HL-60/S4 treated with phorbol 12-myristate 13-acetate at 8.2 ng/mL for 4 days and 3 days (cell line): ENCODE measurements around the gene ARHGEF4.
"Not testable (repeated sequence)": the region's sequence is repeated elsewhere in the genome, so short reads cannot be mapped to it uniquely, and the experiment has no call there.

Experiments
- in situ Hi-C: fragments of 300-500 bp; cut with MboI; formaldehyde crosslinking; loops from 2 replicates; pipeline ENCODE4 v1.15.0; 2022; ENCODE audit warnings: low sequenced_read_pairs

The ARHGEF4 gene

DNA sequence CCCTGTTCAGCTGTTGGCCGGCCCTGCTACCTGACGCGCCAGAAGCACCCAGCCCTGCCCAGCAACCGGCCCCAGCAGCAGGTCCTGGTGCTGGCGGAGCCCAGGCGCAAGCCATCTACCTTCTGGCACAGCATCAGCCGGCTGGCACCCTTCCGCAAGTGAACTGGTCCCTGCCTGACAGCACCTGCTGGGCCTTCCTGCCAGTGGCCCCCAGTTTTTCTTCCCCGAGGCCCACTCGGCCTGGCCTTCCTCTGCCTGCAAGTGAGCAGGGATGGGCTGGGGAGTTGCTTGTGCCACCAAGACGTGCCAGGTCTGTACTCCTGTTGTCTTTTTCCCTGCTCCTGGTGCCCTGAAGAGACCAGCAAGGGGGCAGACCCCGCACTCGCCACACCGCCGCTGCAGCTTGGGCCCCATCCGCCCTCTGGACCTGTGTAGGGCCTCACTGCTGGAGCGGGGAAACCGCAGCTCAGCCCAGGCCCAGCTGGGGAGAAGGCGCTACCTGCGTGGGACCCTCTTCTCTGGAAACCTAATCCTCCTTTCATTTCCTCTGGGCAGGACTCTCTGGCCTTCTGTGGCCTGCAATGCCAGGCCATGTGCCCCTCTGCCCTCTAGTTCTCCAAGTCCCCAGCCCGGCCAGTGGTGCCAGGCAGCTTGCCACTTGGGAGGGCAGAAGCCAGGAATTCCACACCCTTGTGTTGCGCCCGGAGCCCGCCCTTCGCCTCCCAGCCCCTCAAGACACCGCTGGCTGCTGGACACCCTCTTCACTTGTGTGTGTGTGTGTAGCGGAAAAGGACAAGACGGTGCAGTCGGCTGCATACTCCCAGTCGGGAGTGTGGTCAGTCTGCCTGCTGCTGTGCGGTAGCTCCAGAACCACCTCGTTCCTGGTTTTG lies 209.6 kb downstream of the ARHGEF4 start:
- in situ Hi-C loops = no loop called here

DNA sequence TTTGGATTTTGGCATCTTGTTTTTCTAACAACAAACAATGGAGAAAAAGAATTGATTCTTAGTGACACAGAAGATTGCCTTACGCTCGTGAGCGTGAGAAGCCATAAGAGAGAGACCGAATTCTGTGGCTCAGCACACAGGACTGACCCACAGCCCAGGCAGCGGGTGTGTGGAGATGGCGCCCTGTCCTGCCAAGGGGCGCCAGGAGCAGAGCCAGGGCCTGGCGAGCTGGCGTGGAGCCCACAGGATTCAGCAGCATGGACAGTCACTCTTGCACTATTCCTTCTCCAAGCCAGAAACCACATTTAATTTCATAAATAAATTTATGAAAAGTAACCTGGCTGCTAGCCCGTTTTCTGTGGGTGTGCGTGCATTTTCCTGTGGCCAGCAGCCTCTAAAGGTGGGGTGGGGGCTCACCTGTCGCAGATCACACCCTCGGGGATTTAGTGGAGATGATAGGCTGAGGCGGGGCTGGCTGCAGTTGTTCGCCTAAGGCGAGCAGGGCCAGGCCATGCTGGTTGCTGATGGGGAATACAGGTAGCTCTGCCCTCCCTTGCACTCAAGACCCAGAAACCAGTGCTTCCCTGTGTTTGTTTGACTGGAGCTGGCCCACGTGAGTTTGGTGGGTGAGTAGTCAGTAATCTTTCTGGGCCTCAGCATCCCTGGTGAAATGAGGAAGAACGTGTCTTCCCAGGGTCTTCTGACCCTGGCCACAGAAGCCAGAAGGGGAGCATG lies 210.4 kb downstream of the ARHGEF4 start:
- in situ Hi-C loops = no loop called here

DNA sequence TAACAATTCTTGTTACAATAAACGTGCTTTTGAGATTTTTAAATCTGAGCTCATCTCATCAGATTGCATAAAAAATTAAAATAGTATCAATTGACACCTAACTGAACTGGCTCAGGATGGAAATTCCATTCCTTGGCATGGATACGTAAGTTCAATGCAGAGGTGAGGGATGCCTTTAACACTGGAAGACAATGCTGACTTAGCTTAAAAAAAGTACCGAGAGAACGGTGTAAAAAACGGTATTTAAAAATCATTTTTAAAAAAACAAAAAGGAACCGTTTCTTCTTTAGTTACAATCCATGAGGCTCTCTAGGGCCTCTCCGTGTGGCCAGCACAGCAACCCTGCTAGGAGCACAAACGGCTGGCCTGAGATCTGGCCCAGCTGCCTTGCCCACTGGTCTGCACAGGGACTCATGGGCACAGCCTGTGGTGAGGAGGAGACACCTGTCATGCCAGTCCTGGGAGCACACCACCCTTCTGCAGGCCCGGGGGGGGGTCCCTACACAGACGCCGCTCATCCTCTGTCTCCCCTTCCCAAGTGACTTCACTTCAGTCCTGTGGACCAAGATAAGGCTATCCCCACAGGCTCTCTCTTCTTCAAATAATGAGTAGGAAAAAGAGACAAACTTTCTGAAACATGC lies 211.3 kb downstream of the ARHGEF4 start:
- in situ Hi-C loops = no loop called here

DNA sequence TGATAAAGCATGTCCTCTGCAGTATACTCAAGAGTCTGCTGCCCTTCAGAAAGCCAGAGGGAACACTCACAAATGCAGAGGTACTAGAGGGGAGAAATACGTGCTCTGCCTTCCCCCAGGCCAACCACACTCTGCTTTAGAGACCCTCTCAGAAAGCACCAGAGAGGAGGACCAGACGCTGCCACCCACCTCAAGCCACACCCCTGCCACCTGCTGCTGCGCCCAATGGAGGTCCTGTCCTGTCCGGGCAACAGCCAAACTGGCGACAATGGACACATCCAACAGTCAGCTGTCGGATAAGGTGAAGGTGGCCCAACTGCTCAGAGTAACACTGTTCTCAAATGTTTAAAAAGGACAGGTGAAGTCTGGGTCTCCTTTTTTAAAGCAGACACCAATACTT lies 211.9 kb downstream of the ARHGEF4 start:
- in situ Hi-C loops = no loop called here

DNA sequence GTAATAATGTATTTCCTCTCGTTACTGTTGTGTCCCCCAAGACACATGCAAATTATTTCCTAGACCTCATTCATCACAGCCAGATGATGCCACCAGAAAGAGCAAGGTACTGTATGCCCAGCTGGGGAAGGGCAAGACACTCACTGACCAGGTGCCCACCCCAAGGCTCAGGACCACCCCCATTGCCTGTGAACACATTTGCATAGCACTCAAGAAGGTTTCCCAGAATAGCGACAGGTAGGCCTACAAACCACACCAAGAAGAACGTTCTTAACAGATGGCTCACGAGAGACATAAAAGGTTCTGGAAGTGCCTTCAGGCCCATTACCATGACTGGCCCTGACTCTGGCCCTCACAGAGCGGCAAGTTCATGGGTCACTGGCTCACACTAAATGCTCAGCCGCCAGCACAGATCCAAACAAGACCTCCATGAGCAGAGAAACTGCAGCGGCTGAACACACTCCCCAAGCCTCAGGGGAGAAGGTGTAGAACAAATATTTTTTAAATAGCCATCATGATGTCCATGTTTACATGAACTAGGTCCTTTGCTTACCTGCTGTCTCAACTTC lies 212.5 kb downstream of the ARHGEF4 start:
- in situ Hi-C loops = no loop called here

DNA sequence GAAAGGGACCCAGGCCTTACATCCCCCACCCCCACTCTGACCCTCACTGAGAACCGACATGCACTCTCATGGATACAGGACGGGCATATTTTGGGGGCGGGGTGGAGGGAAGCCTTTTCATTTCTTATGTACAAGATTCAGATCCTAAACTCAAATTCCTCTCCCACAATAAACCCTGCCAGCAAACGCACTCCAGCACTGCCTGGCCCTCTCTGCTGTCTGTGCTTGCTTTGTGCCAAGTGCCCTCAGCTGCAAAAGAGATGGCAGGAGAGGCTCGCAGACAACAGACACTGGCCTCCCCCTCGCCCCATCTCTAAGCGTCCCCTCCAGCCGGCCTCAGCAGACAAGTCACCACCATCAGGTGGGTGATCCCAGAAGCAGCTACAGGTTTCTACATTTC lies 214.2 kb downstream of the ARHGEF4 start:
- in situ Hi-C loops = no loop called here

DNA sequence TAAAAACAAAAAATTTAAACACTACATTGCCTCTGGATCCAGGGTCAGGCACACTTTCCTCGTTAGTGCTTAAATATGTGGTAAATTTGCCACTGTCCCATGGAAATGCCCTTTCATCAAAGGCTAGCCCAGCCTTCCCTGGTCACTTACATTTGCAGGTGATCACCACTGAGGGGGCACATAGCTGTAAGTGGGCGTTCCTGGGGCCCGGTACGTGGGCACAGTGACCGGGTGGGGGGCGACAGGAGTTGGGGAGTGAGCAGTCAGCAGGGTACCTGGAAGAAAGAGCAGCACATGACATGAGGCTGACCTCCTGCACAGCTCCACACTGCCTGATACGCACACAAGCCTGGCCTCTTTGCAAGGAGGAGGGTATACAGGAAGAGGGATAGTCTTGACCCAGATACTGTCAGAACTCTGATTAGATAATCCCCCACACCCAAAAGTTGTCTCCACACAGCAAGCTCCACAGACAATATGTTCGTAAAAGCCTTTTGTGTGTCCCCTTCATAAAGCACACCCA lies 216.1 kb downstream of the ARHGEF4 start:
- in situ Hi-C loops = no loop called here

DNA sequence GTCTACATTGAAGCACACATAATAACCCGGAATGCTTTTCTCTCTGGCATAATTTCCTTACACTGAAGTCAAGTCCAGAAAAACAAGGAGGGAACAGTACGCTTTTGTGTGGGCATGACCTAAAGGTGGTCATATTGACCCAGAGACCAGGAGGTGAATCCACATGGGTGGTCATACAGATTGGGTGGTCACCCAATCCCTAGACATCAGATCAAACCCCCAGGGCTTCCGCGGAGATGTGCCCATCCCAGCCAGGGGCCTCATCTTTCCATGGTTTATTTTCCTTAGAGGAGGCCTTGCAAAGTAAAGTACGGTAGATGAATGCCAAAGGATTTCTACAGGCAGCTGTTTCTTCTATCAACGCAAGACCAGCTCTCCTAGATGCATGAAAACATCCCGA lies 217.8 kb downstream of the ARHGEF4 start:
- in situ Hi-C loops = no loop called here

DNA sequence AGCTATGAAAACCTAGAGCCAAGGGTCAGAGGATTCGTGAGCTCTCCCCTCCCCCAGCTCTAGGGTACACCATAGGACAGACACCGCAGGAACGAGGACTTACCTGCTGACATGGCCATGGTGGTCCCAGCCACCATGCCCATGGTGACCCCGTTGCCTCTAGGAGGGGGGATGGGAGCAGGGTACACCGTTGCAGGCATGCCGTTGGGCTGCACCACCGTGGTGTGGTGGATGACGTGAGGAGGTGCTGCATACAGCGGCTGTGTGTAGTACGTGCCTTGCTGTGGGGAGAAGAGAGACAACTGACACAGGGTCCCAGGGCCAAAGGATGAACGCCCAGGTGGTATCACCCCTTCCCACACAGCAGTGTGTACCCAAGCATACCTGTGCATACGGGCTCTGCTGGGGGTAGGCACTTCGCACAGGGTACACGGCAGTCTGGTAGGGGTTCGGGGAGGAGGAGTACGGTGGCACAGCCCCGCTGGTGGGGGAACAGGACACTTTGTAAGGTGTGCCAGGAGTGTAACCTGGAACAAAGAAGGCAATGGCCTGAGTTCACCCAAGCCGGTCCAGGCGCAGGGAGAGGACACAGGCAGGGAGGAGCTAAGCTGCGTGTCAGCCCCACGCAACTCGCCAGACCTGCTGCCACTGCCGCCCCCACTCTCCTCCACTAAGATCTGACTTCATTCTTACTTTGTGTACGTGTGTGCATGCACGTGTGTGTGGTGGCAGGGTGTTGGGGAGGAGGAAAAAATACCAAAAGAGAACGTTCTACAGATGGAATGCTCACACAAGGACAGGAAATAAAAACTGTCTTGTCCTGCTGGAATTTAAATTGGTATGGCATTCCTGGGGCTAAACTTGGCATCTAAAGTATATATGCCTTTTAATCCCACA lies 218.7 kb downstream of the ARHGEF4 start:
- in situ Hi-C loops = no loop called here

DNA sequence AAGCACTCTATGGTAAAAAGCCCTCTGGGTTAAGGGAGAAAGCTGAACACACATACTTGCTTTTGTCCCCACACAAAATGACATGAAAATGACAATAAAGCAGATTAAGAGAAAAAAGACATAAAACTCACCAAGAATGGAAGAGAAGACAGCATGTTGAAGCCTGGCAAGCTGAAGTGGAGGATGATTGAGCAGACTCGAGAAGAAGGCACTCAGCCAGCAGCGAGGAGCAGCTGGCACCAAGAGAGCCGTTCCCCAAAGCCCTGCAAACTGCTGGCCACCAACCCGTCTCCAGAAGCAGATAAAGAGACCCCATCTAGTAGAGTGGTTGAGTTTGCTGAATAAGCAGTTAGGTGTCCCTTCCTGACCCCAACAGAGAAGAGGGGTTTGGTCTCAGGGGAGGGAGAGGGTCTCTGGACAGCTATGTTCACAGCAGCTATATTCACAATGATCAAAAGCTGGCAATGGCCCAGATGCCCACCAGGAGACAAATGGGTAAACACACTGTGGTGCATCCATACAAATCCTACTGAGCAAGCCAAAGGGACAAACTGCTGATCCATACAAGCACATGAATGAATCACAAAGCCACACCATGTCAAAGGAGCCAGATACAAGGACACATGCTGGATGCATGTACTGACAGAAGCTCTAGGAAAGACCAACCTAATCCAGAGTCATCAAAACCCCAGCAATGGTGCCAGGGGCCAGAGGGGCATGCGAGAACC lies 219.7 kb downstream of the ARHGEF4 start:
- in situ Hi-C loops = no loop called here

DNA sequence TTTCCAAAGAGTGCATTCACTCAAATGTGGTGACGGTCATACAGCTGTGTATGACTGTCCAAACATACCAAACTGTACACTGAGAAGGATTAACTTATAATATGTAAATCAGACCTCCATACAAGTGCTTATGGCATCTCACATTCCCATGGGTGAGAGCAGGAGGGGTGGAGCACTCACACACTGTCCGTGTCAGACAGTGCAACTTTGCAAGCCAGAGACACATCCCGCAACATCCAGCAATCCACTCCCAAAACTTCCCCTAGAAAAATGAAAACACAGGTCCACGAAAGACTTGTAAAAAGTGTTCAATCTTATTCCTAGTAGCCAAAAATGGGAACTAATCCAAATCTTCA lies 220.2 kb downstream of the ARHGEF4 start:
- in situ Hi-C loops = no loop called here

DNA sequence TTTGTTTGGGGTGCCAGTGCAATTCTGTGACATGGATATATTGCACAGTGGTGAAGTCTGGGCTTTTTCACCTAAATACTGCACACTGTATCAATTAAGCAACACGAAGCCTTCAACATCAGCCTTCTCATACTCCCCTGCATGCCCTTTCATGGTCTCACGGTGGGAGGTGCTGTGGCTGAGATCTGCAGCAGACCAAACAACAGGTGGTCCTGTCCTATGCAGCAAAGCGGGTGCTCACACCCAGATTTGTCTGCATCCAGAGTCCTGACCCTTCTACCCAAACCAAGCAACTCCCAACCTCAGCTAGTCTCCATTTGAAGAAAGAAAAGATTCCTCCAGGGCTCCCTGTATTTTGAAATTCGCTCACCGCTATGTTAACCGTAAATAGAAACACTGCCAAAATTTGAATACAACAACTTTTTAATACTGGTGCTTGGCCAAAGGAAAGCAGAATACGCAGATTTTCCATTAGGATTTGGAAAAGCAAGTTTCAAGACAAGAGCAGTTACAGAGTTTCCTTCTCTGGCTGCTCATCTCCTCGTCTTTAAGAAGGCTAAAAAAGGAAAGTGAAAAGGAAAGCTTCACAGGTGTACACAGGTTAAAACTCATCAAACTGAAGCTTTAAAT lies 221.6 kb downstream of the ARHGEF4 start:
- in situ Hi-C loops = no loop called here

DNA sequence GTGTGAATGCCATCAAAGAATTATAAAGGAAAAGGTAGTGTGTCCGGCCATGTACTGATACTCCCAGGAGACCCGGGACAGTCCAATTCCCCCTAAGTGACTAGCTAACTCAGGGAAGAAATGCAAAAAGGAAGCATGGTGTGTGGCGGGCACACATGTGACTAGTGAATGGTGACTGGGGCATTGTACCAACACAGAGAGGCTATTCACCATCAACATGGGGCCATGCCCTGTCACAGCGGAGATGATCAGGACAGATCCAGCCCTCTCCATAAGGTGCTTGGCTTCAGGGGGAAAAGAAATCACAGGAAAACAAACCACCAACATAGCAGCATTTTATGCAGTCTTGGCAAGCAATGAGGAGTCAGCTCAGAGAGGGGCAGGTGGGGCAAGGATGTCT lies 222.2 kb downstream of the ARHGEF4 start:
- in situ Hi-C loops = no loop called here

DNA sequence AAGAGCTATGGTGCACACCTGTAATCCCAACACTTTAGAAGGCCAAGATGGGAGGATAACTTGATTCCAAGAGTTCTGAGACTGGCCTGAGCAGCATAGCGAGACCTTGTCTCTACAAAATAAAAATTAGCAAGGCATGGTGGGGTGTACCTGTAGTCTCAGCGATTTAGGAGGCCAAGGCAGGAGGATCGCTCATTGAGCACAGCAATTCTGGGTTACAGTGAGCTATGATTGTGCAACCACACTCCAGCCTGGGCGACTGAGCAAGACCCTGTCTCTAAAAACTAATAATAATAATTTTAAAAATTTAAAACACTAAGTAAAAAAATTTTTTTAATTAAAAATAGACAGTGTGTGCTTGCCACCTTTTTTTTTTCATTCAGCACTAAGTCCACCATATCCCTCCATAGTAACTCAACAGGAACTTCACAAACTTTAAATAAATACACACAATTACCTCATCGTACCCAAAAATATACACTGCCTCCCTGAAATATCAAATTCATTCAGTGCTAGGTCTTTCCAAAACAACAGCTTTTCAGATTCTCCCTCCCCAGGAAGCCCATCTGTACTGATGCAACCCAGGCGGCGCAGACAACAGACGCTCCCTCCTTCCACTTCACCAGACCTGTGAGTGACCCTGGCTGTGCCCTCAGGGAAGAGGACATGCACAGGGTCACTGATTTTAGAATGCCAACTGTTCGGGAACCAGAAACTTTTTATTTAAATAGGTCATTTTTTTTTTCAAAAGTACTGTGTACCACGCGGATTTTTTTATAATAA lies 227.0 kb downstream of the ARHGEF4 start:
- in situ Hi-C loops = no loop called here

DNA sequence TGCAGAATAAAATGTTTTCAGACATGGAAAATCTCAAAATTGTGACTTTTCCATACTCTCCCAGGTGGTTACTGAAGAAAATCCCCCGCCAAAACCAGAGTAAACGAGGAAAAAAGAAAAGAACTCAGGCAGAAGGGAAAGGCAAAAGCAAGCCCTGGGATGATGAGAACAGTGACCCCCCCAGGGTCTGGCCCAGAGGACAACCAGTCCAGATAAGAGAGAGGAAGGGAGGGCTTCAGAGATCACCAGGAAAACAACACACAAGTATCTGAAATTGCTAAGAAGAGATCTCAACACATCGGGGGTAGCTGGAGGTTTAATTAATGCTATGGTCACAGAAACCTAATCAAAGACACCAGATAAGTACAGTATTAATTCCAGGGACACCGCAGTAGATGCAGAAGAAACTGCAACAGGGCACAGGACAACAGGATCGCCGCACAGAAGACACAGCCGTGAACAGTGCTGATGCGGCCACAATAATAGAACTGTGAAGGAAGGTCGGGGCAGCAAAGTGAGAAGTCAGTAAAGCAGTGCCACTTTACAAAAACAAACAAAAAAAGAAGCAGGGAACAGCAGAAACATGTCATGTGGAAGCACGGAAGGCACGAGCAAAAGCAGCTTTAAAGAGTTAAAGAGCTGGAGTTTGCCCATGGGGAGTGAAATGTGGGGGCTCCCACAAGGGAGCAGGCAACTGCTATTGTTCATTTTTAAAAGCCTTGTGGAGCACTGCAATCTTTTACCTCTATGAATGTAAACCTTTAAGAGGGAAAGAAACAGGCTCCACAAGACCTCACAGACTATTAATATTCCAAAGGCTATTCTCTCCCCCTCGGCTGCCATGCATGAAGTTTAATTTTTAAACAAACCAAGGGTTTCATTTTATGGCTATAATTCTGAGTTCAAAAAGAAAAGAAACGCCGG lies 228.1 kb downstream of the ARHGEF4 start:
- in situ Hi-C loops = no loop called here

DNA sequence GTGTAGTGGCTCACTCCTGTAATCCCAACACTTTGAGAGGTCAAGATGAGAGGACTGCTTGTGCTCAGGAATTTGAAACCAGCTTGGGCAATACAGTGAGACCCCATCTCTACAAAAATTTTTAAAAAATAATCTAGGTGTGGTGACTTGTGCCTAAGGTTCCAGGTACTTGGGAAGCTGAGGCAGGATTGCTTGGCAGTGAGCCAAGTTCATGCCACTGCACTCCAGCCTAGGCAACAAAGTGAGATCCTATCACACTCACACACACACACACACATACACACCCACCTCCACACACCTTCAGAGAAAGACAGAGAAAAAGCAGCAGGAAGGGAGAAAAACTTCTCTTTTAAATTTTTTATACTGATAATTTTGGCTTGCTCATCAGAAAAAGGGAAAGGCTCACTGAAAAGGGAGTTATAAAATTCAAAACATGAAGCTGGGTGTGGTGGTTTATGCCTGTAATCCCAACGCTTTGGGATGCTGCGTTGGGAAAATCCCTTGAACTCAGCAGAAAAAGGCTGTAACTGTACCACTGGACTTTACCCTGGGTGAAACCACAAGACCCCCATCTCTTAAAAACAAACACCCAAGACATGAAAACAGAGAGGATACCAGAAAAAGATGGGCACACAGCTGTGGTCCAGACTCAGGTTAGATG lies 230.9 kb downstream of the ARHGEF4 start:
- in situ Hi-C loops = no loop called here

DNA sequence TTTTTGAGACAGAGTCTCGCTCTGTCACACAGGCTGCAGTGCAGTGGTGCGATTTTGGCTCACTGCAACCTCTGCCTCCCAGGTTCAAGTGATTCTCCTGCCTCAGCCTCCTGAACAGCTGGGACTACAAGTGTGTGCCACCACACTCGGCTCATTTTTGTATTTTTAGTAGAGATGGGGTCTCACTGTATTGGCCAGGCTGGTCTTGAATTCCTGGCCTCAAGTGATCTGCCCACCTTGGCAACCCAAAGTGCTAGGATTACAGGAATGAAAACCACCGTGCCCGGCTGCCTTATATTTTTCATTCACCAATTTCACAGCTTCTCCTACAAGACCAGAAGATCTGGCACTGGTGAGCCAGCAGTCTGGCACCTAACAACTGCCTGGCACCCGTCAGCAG lies 231.5 kb downstream of the ARHGEF4 start:
- in situ Hi-C loops = not testable (repeated sequence)
